Embryonic facial prominence (tissue), 1 donor: ENCODE data around the gene ADAMTS3.

Experiments
- DNase-seq: peaks from one replicate; pipeline ENCODE4 v3.0.0-alpha.2; 2016; ENCODE audit errors: extremely low spot score

ADAMTS3 gene

GRCh38 chr4:72568959-72569718, at the start of gene ADAMTS3:
TSS of gene ADAMTS3 (minus strand) at chr4:72569221. CDS start at chr4:72568762, 459 bp downstream.
- DNase-seq: peak; percentile 63

- no peak for DNase-seq
Measured at GRCh38 chr4:72613959-72614358, 44.9 kb upstream of the ADAMTS3 start.

- DNase-seq: no peak
Measured at GRCh38 chr4:72606751-72607150, 37.7 kb upstream of the ADAMTS3 start.

- DNase-seq: no peak
Measured at GRCh38 chr4:72604324-72604723, 35.3 kb upstream of the ADAMTS3 start.

- no peak for DNase-seq
Measured at GRCh38 chr4:72602396-72603376, 33.7 kb upstream of the ADAMTS3 start.

- no peak for DNase-seq
Measured at GRCh38 chr4:72591547-72592454, 22.8 kb upstream of the ADAMTS3 start.

- no peak for DNase-seq
Measured at GRCh38 chr4:72587334-72587733, 18.3 kb upstream of the ADAMTS3 start.

- no peak for DNase-seq
Measured at GRCh38 chr4:72582853-72583252, 13.8 kb upstream of the ADAMTS3 start.

- DNase-seq: no peak
Measured at GRCh38 chr4:72577211-72577610, 8.2 kb upstream of the ADAMTS3 start.

- DNase-seq: no peak
Measured at GRCh38 chr4:72571337-72571736, 2.3 kb upstream of the ADAMTS3 start.

- DNase-seq: no peak
Measured at GRCh38 chr4:72569719-72570235, 756 bp upstream of the ADAMTS3 start.

GRCh38 chr4:72567821-72568675, 973 bp downstream of the ADAMTS3 start:
- peak; percentile 38 for DNase-seq

- no peak for DNase-seq
Measured at GRCh38 chr4:72567036-72567435, 2.0 kb downstream of the ADAMTS3 start.

- no peak for DNase-seq
Measured at GRCh38 chr4:72566464-72566972, 2.5 kb downstream of the ADAMTS3 start.

GRCh38 chr4:72564789-72565188, 4.2 kb downstream of the ADAMTS3 start:
- DNase-seq: no peak

GRCh38 chr4:72564184-72564583, 4.8 kb downstream of the ADAMTS3 start:
- DNase-seq: no peak

- DNase-seq: no peak
Measured at GRCh38 chr4:72558655-72559054, 10.4 kb downstream of the ADAMTS3 start.

GRCh38 chr4:72557021-72557420, 12.0 kb downstream of the ADAMTS3 start:
- DNase-seq: no peak

- DNase-seq: no peak
Measured at GRCh38 chr4:72555377-72555831, 13.6 kb downstream of the ADAMTS3 start.
